ENCODE data around the gene DDHD1.

DNA sequence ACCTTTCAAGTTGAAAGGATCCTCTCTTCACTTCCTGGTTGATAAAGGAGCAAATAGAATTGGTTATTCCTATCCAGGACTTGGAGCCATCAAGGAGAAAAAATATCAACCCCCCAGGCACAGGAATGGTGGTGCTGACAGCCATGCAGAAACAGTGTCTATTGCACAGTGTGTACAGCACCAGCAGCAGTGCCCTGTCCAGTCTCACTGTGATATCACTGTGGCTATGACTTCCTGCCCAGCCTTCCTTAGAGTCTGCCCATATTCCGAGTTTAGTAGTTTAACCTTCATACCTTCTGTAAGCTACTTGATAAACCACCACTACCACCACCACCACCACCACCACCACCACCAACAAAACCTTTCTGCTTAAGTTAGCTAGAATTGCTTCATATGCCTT is 157.1 kb downstream of the DDHD1 start:
- TF ChIP-seq, protein P1, sequence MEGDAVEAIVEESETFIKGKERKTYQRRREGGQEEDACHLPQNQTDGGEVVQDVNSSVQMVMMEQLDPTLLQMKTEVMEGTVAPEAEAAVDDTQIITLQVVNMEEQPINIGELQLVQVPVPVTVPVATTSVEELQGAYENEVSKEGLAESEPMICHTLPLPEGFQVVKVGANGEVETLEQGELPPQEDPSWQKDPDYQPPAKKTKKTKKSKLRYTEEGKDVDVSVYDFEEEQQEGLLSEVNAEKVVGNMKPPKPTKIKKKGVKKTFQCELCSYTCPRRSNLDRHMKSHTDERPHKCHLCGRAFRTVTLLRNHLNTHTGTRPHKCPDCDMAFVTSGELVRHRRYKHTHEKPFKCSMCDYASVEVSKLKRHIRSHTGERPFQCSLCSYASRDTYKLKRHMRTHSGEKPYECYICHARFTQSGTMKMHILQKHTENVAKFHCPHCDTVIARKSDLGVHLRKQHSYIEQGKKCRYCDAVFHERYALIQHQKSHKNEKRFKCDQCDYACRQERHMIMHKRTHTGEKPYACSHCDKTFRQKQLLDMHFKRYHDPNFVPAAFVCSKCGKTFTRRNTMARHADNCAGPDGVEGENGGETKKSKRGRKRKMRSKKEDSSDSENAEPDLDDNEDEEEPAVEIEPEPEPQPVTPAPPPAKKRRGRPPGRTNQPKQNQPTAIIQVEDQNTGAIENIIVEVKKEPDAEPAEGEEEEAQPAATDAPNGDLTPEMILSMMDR (IDR thresholded peaks at IDR 0.05; ENCODE audit: borderline replicate concordance, extremely low read depth, low read length, poor library complexity, severe bottlenecking): no peak
- TF ChIP-seq EZH2 (IDR thresholded peaks at IDR 0.05; ENCODE audit: borderline replicate concordance, low read depth, low read length, severe bottlenecking): no peak
